Measurements from ENCODE around the gene CEACAM19.

The CEACAM19 gene

GRCh38 chr19:44646049-44646416, 25.2 kb upstream of the CEACAM19 start:
- Histone ChIP-seq H3K9me3 (ENCODE audit: control insufficient read depth, insufficient read depth, low read length) (no peaks in the 10 kb centered on the region), H3K27ac (ENCODE audit: low read length) (no peak overlapping the region), H3K4me1 (ENCODE audit: control insufficient read depth, insufficient read depth, low read length) (peaks cover 2% of the 10 kb centered on the region; the same call in 1 of the 2 replicates), H3K36me3 (ENCODE audit: control insufficient read depth, insufficient read depth, low read length) (peaks cover 18% of the 10 kb centered on the region), H3K4me3 (ENCODE audit: low read length) (no peak overlapping the region), H3K27me3 (ENCODE audit: control insufficient read depth, insufficient read depth, low read length) (no peaks in the 10 kb centered on the region)
- WGBS (ENCODE audit: insufficient coverage, insufficient read length) = no CpG with 5 or more reads among the region's 3 CpGs
- no peak for DNase-seq (ENCODE audit: low read depth, low spot score)

- no peak overlapping the region for H3K4me3 ChIP-seq (ENCODE audit: low read length)
- WGBS (ENCODE audit: insufficient coverage, insufficient read length) = no CpG with 5 or more reads among the region's 31 CpGs
- no peaks in the 10 kb centered on the region for H3K27me3 ChIP-seq (ENCODE audit: control insufficient read depth, insufficient read depth, low read length)
- H3K4me1 ChIP-seq (ENCODE audit: control insufficient read depth, insufficient read depth, low read length) = peaks cover 2% of the 10 kb centered on the region; the same call in 1 of the 2 replicates
- no peak overlapping the region for H3K27ac ChIP-seq (ENCODE audit: low read length)
- peaks cover 24% of the 10 kb centered on the region for H3K36me3 ChIP-seq (ENCODE audit: control insufficient read depth, insufficient read depth, low read length)
- DNase-seq (ENCODE audit: low read depth, low spot score) = no peak
- no peaks in the 10 kb centered on the region for H3K9me3 ChIP-seq (ENCODE audit: control insufficient read depth, insufficient read depth, low read length)
These were observed 24.1 kb upstream of the CEACAM19 start for GRCh38 chr19:44647144-44647543.

- Histone ChIP-seq H3K9me3 (ENCODE audit: control insufficient read depth, insufficient read depth, low read length) (no peaks in the 10 kb centered on the region), H3K4me3 (ENCODE audit: low read length) (no peak overlapping the region), H3K4me1 (ENCODE audit: control insufficient read depth, insufficient read depth, low read length) (peaks cover 2% of the 10 kb centered on the region; the same call in 1 of the 2 replicates), H3K36me3 (ENCODE audit: control insufficient read depth, insufficient read depth, low read length) (peaks cover 24% of the 10 kb centered on the region), H3K27ac (ENCODE audit: low read length) (no peak overlapping the region), H3K27me3 (ENCODE audit: control insufficient read depth, insufficient read depth, low read length) (no peaks in the 10 kb centered on the region)
- no peak for DNase-seq (ENCODE audit: low read depth, low spot score)
- 100% methylated on average over 1 of the region's 3 CpGs for WGBS (ENCODE audit: insufficient coverage, insufficient read length)
These were observed 22.5 kb upstream of the CEACAM19 start for GRCh38 chr19:44648631-44649251.

GRCh38 chr19:44649578-44650145, 21.6 kb upstream of the CEACAM19 start:
- no peaks in the 10 kb centered on the region for H3K27me3 ChIP-seq (ENCODE audit: control insufficient read depth, insufficient read depth, low read length)
- H3K36me3 ChIP-seq (ENCODE audit: control insufficient read depth, insufficient read depth, low read length) = peaks cover 24% of the 10 kb centered on the region
- WGBS (ENCODE audit: insufficient coverage, insufficient read length) = no CpG with 5 or more reads among the region's 15 CpGs
- no peaks in the 10 kb centered on the region for H3K9me3 ChIP-seq (ENCODE audit: control insufficient read depth, insufficient read depth, low read length)
- H3K4me3 ChIP-seq (ENCODE audit: low read length) = no peak overlapping the region
- H3K27ac ChIP-seq (ENCODE audit: low read length) = no peak overlapping the region
- no peak for DNase-seq (ENCODE audit: low read depth, low spot score)
- peaks cover 2% of the 10 kb centered on the region; the same call in 1 of the 2 replicates for H3K4me1 ChIP-seq (ENCODE audit: control insufficient read depth, insufficient read depth, low read length)

- peaks cover 22% of the 10 kb centered on the region for H3K36me3 ChIP-seq (ENCODE audit: control insufficient read depth, insufficient read depth, low read length)
These were observed 17.9 kb upstream of the CEACAM19 start for GRCh38 chr19:44653343-44653742.

GRCh38 chr19:44653977-44654774, 17.1 kb upstream of the CEACAM19 start:
- DNase-seq (ENCODE audit: low read depth, low spot score) = no peak
- Histone ChIP-seq H3K36me3 (ENCODE audit: control insufficient read depth, insufficient read depth, low read length) (peaks cover 17% of the 10 kb centered on the region), H3K9me3 (ENCODE audit: control insufficient read depth, insufficient read depth, low read length) (no peaks in the 10 kb centered on the region), H3K27me3 (ENCODE audit: control insufficient read depth, insufficient read depth, low read length) (no peaks in the 10 kb centered on the region), H3K4me3 (ENCODE audit: low read length) (no peak overlapping the region), H3K4me1 (ENCODE audit: control insufficient read depth, insufficient read depth, low read length) (no peaks in the 10 kb centered on the region; the same call in 1 of the 2 replicates), H3K27ac (ENCODE audit: low read length) (no peak overlapping the region)
- no CpG with 5 or more reads among the region's 16 CpGs for WGBS (ENCODE audit: insufficient coverage, insufficient read length)

More at GRCh38 chr19:44653343-44653742, 17.9 kb upstream of the CEACAM19 start:
- no CpG with 5 or more reads among the region's 5 CpGs for WGBS (ENCODE audit: insufficient coverage, insufficient read length)
- Histone ChIP-seq H3K9me3 (ENCODE audit: control insufficient read depth, insufficient read depth, low read length) (no peaks in the 10 kb centered on the region), H3K4me3 (ENCODE audit: low read length) (no peak overlapping the region), H3K27me3 (ENCODE audit: control insufficient read depth, insufficient read depth, low read length) (no peaks in the 10 kb centered on the region), H3K27ac (ENCODE audit: low read length) (no peak overlapping the region), H3K4me1 (ENCODE audit: control insufficient read depth, insufficient read depth, low read length) (no peaks in the 10 kb centered on the region; the same call in 1 of the 2 replicates)
- no peak for DNase-seq (ENCODE audit: low read depth, low spot score)

GRCh38 chr19:44657211-44657921, 13.9 kb upstream of the CEACAM19 start:
- peaks cover 7% of the 10 kb centered on the region; the same call in 1 of the 2 replicates for H3K36me3 ChIP-seq (ENCODE audit: control insufficient read depth, insufficient read depth, low read length)

GRCh38 chr19:44658069-44658733, 13.1 kb upstream of the CEACAM19 start:
- no peak for DNase-seq (ENCODE audit: low read depth, low spot score)
- Histone ChIP-seq H3K9me3 (ENCODE audit: control insufficient read depth, insufficient read depth, low read length) (no peaks in the 10 kb centered on the region), H3K27ac (ENCODE audit: low read length) (no peak overlapping the region), H3K36me3 (ENCODE audit: control insufficient read depth, insufficient read depth, low read length) (peaks cover 9% of the 10 kb centered on the region; the same call in 1 of the 2 replicates), H3K27me3 (ENCODE audit: control insufficient read depth, insufficient read depth, low read length) (no peaks in the 10 kb centered on the region), H3K4me1 (ENCODE audit: control insufficient read depth, insufficient read depth, low read length) (no peaks in the 10 kb centered on the region), H3K4me3 (ENCODE audit: low read length) (no peak overlapping the region)
- no CpG with 5 or more reads among the region's 3 CpGs for WGBS (ENCODE audit: insufficient coverage, insufficient read length)

More at GRCh38 chr19:44657211-44657921, 13.9 kb upstream of the CEACAM19 start:
- WGBS (ENCODE audit: insufficient coverage, insufficient read length) = no CpG with 5 or more reads among the region's 25 CpGs
- Histone ChIP-seq H3K27ac (ENCODE audit: low read length) (no peak overlapping the region), H3K27me3 (ENCODE audit: control insufficient read depth, insufficient read depth, low read length) (no peaks in the 10 kb centered on the region), H3K4me1 (ENCODE audit: control insufficient read depth, insufficient read depth, low read length) (no peaks in the 10 kb centered on the region), H3K4me3 (ENCODE audit: low read length) (no peak overlapping the region), H3K9me3 (ENCODE audit: control insufficient read depth, insufficient read depth, low read length) (no peaks in the 10 kb centered on the region)
- no peak for DNase-seq (ENCODE audit: low read depth, low spot score)

- no CpG with 5 or more reads among the region's 4 CpGs for WGBS (ENCODE audit: insufficient coverage, insufficient read length)
- H3K4me3 ChIP-seq (ENCODE audit: low read length) = no peak overlapping the region
- H3K27ac ChIP-seq (ENCODE audit: low read length) = no peak overlapping the region
- H3K4me1 ChIP-seq (ENCODE audit: control insufficient read depth, insufficient read depth, low read length) = no peaks in the 10 kb centered on the region
- no peaks in the 10 kb centered on the region for H3K27me3 ChIP-seq (ENCODE audit: control insufficient read depth, insufficient read depth, low read length)
- no peaks in the 10 kb centered on the region for H3K9me3 ChIP-seq (ENCODE audit: control insufficient read depth, insufficient read depth, low read length)
- DNase-seq (ENCODE audit: low read depth, low spot score) = no peak
- H3K36me3 ChIP-seq (ENCODE audit: control insufficient read depth, insufficient read depth, low read length) = peaks cover 9% of the 10 kb centered on the region; the same call in 1 of the 2 replicates
These were observed 11.2 kb upstream of the CEACAM19 start for GRCh38 chr19:44660081-44660480.

All from iPS DF 6.9 (cell line).